CD4-positive, alpha-beta T cell treated with Interferon alpha-2 for 1 hour (primary cell): ENCODE results near the gene NDUFB4.

Source experiments
- DNase-seq, 2 donors: peaks; one replicate each; pipeline ENCODE4 v3.0.0-alpha.2; 2020 to 2022

The NDUFB4 gene

GRCh38 chr3:120640231-120640630 is 44.1 kb downstream of the NDUFB4 start:
- DNase-seq, result no peak

- DNase-seq, result no peak
Observed at GRCh38 chr3:120641696-120642246, 45.6 kb downstream of the NDUFB4 start.

- DNase-seq, result no peak
Observed at GRCh38 chr3:120642368-120642948, 46.3 kb downstream of the NDUFB4 start.

- DNase-seq, result no peak
Observed at GRCh38 chr3:120645083-120645845, 49.1 kb downstream of the NDUFB4 start.

GRCh38 chr3:120646771-120647432 is 50.8 kb downstream of the NDUFB4 start:
- no peak for DNase-seq

- no peak for DNase-seq
Observed at GRCh38 chr3:120648290-120648689, 52.2 kb downstream of the NDUFB4 start.

GRCh38 chr3:120649830-120650233 is 53.7 kb downstream of the NDUFB4 start:
- DNase-seq, result no peak

- DNase-seq, result no peak
Observed at GRCh38 chr3:120650311-120650710, 54.2 kb downstream of the NDUFB4 start.
